ENCODE results near the gene LRCH1. TPM values are rescaled to one million over a fixed set of nuclear protein-coding genes. Genes with fewer than 3 reads are reported as not detected.

LRCH1 gene
- total and polyA plus RNA-seq, 2 of the 13 experiments (the other 11 are each of a cell fraction or from before 2014, with no cell fraction given) = 4.1 to 12.6 TPM

GRCh38 chr13:46717275-46717674 lies 164.3 kb downstream of the LRCH1 start:
- in situ Hi-C loops (cut with HindIII; ENCODE audit: extremely low pct_ligation_motif_present, low pct_unique_long_range_greater_than_20kb) (no loop called here), intact Hi-C loops (cut with micrococcal nuclease; ENCODE audit: unreplicated experiment) (no loop called here)
- H3K4me2 ChIP-seq (ENCODE audit: low read depth, low read length) = 0 out of 2 replicates have a peak overlapping the region, but pooled peaks have one; percentile 29
- FAIRE-seq (no peak), DNase-seq (ENCODE audit: low spot score) (peak; percentile 16), ATAC-seq (peak; percentile 34; the same call in 1 of the 3 replicates)
- no peaks in the 10 kb centered on the region for H3K79me2 ChIP-seq (ENCODE audit: insufficient read depth, low read length)
- no peak overlapping the region for H2AFZ ChIP-seq (ENCODE audit: low read length)
- BruUV-seq (replicated peaks) = no TSS peak
- 36% methylated on average over 4 of the region's 4 CpGs for WGBS (ENCODE audit: low lambda C conversion rate)
- H3K4me1 ChIP-seq (ENCODE audit: insufficient read depth, low read length) = peaks cover 15% of the 10 kb centered on the region
- POLR2A ChIA-PET = no interaction called here
- H3K27ac ChIP-seq (ENCODE audit: extremely low read length, insufficient read depth, low read length) = no peak overlapping the region
- H3K9me3 ChIP-seq (ENCODE audit: low read length) = no peaks in the 10 kb centered on the region
- H3K36me3 ChIP-seq (replicated peaks in 1 of 2; ENCODE audit: control insufficient read depth in 1 of 2, insufficient read depth in 2 of 2, low read length in 2 of 2) = peaks cover 2 to 20% of the 10 kb centered on the region in 2 experiments; a peak in 4 of 5 replicates
- H3K4me3 ChIP-seq (replicated peaks in 1 of 3; ENCODE audit: insufficient read depth in 1 of 3, low read depth in 2 of 3, low read length in 3 of 3) = no peak overlapping the region
- CTCF ChIA-PET (ENCODE audit: low intra/inter-chr PET ratio, low total read pairs) = no interaction called here
- no peak overlapping the region for H3K9ac ChIP-seq (ENCODE audit: insufficient read depth, low read depth, low read length)
- no peaks in the 10 kb centered on the region for H4K20me1 ChIP-seq (ENCODE audit: insufficient read depth, low read length)
- H3K27me3 ChIP-seq (ENCODE audit: control insufficient read depth in 1 of 2, insufficient read depth in 2 of 2, low read length in 2 of 2) = no peaks in the 10 kb centered on the region
- TF ChIP-seq ARID5B (CRISPR knock-in tag; IDR thresholded peaks at IDR 0.05) (peak; percentile 50), ZNF260 (CRISPR knock-in tag; IDR thresholded peaks at IDR 0.05; ENCODE audit: borderline replicate concordance, low read depth) (no peak), SOX5 (CRISPR knock-in tag; IDR thresholded peaks at IDR 0.05; ENCODE audit: borderline replicate concordance) (peak; percentile 24; the same call in 1 of the 2 replicates), SOX13 (IDR thresholded peaks at IDR 0.05) (no peak), SOX13 (CRISPR knock-in tag; conservative IDR thresholded peaks at IDR 0.05 in 1 of 2, IDR thresholded peaks at IDR 0.05 in 1 of 2) (peak in 1 of 2 experiments; percentile 34; a peak in 1 of 4 replicates), ZNF652 (CRISPR knock-in tag; IDR thresholded peaks at IDR 0.05; ENCODE audit: borderline replicate concordance, low read depth) (peak; percentile 33; the same call in 1 of the 2 replicates), NR2F6 (IDR thresholded peaks at IDR 0.05) (peak; percentile 8; the same call in 1 of the 2 replicates), NR2F6 (CRISPR knock-in tag; IDR thresholded peaks at IDR 0.05) (no peak), ZNF296 (CRISPR knock-in tag; conservative IDR thresholded peaks at IDR 0.05) (no peak), ZSCAN20 (CRISPR knock-in tag; IDR thresholded peaks at IDR 0.05; ENCODE audit: borderline replicate concordance) (no peak), RARA (CRISPR knock-in tag; IDR thresholded peaks at IDR 0.05) (peak; percentile 26; the same call in 1 of the 2 replicates), MYC (CRISPR knock-in tag; IDR thresholded peaks at IDR 0.05; ENCODE audit: borderline replicate concordance) (no peak), FOXP1 (IDR thresholded peaks at IDR 0.05) (no peak), FOXP1 (CRISPR knock-in tag; IDR thresholded peaks at IDR 0.05) (peak; percentile 39; the same call in 1 of the 2 replicates), ARNT2 (CRISPR knock-in tag; IDR thresholded peaks at IDR 0.05; ENCODE audit: low read depth) (no peak), NFIB (CRISPR knock-in tag; IDR thresholded peaks at IDR 0.05; ENCODE audit: borderline replicate concordance) (no peak), HOMEZ (CRISPR knock-in tag; IDR thresholded peaks at IDR 0.05; ENCODE audit: low read depth) (0 out of 2 replicates have a peak, but pooled peaks have one; percentile 31), SOX6 (IDR thresholded peaks at IDR 0.05) (no peak), SOX6 (CRISPR knock-in tag; IDR thresholded peaks at IDR 0.05) (peak; percentile 13; the same call in 1 of the 2 replicates)

Data from HepG2 (cell line).